ENCODE measurements around the gene PACC1.

- TF ChIP-seq CTCF (IDR thresholded peaks at IDR 0.05): no peak
- no peak for TF ChIP-seq POLR2AphosphoS5 (IDR thresholded peaks at IDR 0.05)
Observed at GRCh38 chr1:212355230-212355969, 59.3 kb downstream of the PACC1 start.
